Occipital lobe (tissue), 1 donor: ENCODE measurements around the gene ROMO1. TPM values are rescaled to one million over a fixed set of nuclear protein-coding genes. Genes with fewer than 3 reads are reported as not detected.

Source experiments
- total RNA-seq: library from RNA; depleted of rRNA; stranded (reverse); fragments of >200 nt; gene quantifications from one replicate; pipeline ENCODE4 v1.2.3, GENCODE V29; 2014

The ROMO1 gene
- total RNA-seq, 1 donor from 2014 or later = 57.4 TPM

Other genes with a start within 250 kb of the ROMO1 start
- gene CEP250, start 243.8 kb upstream of the ROMO1 start, total RNA-seq = 21.8 TPM
- not detected for gene C20orf173, start 169.8 kb upstream of the ROMO1 start, total RNA-seq
- gene ERGIC3, start 157.3 kb upstream of the ROMO1 start, total RNA-seq = 204 TPM
- gene SPAG4, start 83.6 kb upstream of the ROMO1 start, total RNA-seq = 1.4 TPM
- 55.1 TPM for gene CPNE1, start 34.5 kb upstream of the ROMO1 start, total RNA-seq
- gene RBM12, start 34.5 kb upstream of the ROMO1 start, total RNA-seq = 108 TPM
- 40.6 TPM for gene NFS1, start 53 bp upstream of the ROMO1 start, total RNA-seq
- gene RBM39, start 42.9 kb downstream of the ROMO1 start, total RNA-seq = 490 TPM
- gene PHF20, start 72.6 kb downstream of the ROMO1 start, total RNA-seq = 46.3 TPM